AG04449 (cell line): ENCODE results near the gene TRIM15.

Experiments used
- CTCF ChIA-PET: fragments of 350-600 bp; formaldehyde crosslinking; extraction: SDS; loops from one replicate; lab custom pipeline; 2021; ENCODE audit warnings: antibody characterized with exemption; lab: Yijun Ruan, JAX
- POLR2A ChIA-PET: fragments of 400-600, 350-600 bp; formaldehyde crosslinking; extraction: SDS; loops from one replicate; lab custom pipeline; 2020; ENCODE audit warnings: antibody characterized with exemption, inconsistent platforms; lab: Yijun Ruan, JAX
- DNase-seq: peaks from one replicate; pipeline ENCODE4 v3.0.0-alpha.2; 2010; ENCODE audit warnings: low read depth, low spot score
- H3K4me3 ChIP-seq: 2 replicates; pipeline ENCODE4 v1.5.1; 2011; ENCODE audit warnings: low read depth, mild to moderate bottlenecking, control low read depth, low read length
- CTCF ChIP-seq: IDR thresholded peaks from one replicate; pipeline ENCODE4 v1.5.1; 2011; ENCODE audit warnings: mild to moderate bottlenecking, moderate library complexity, low read length, control low read depth, inconsistent platforms; ENCODE audit not compliant: insufficient read depth; ENCODE audit errors: missing control alignments

Gene TRIM15

GRCh38 chr6:30175765-30176164, 12.4 kb downstream of the TRIM15 start:
- DNase-seq, result no peak
- POLR2A ChIA-PET, result no interaction called here
- H3K4me3 ChIP-seq, result no peak overlapping the region
- CTCF ChIA-PET, result interaction anchor here (1.0 to 1.1 kb wide), 4 partner anchors 11 to 73 kb away, joined by 3 to 4 read pairs (median 3); no protein-coding TSS in a partner anchor
- TF ChIP-seq CTCF, result no peak

GRCh38 chr6:30178837-30179236, 15.5 kb downstream of the TRIM15 start:
- ChIA-PET POLR2A (no interaction called here), CTCF (no interaction called here)
- no peak overlapping the region for H3K4me3 ChIP-seq
- no peak for TF ChIP-seq CTCF
- DNase-seq, result no peak

- DNase-seq, result no peak
- H3K4me3 ChIP-seq, result no peak overlapping the region
- ChIA-PET CTCF (interaction anchor here (1.0 kb wide), 1 partner anchor 28 kb away, joined by 3 read pairs; no protein-coding TSS in a partner anchor), POLR2A (no interaction called here)
- TF ChIP-seq CTCF, result no peak
These were observed 16.8 kb downstream of the TRIM15 start for GRCh38 chr6:30180145-30180544.

GRCh38 chr6:30184417-30185031, 21.2 kb downstream of the TRIM15 start:
- no peak for TF ChIP-seq CTCF
- ChIA-PET POLR2A (no interaction called here), CTCF (no interaction called here)
- DNase-seq, result no peak
- no peak overlapping the region for H3K4me3 ChIP-seq

GRCh38 chr6:30185846-30186484, 22.6 kb downstream of the TRIM15 start:
- ChIA-PET POLR2A (no interaction called here), CTCF (interaction anchor here (0.9 to 1.7 kb wide), 2 partner anchors 11 to 83 kb away, joined by 3 to 5 read pairs; no protein-coding TSS in a partner anchor)
- no peak overlapping the region for H3K4me3 ChIP-seq
- DNase-seq, result no peak
- no peak for TF ChIP-seq CTCF

GRCh38 chr6:30188541-30188940, 25.2 kb downstream of the TRIM15 start:
- ChIA-PET CTCF (interaction anchor here (1.2 kb wide), 2 partner anchors 15 to 18 kb away, joined by 3 read pairs; no protein-coding TSS in a partner anchor), POLR2A (no interaction called here)
- TF ChIP-seq CTCF, result no peak
- no peak overlapping the region for H3K4me3 ChIP-seq
- DNase-seq, result no peak
